ENCODE results near the gene PROK2.
A peak's percentile ranks its signal among the peaks of the same experiment; 100 is the strongest.

Gene PROK2

DNA sequence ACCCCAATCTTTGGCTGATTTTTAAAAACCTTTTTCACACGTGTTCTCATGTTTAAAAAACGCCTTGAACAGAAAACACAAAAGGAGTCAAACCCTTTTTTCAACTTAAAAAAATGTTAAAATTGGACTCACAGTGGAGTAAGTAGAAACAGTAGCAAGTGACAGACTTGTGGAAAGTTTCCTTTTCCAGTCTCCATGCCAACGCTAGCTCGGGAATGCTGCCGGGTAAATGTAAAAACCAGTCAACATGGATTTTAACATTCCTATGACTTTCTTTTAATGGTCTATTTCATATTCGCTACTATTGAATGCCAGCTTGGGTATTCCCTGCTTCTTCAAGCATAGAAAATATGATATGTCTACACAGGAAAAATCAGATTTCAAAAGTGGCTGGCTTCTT is 1.6 kb upstream of the PROK2 start:
- no peak for DNase-seq (ENCODE audit: low read depth in 2 of 2)

DNA sequence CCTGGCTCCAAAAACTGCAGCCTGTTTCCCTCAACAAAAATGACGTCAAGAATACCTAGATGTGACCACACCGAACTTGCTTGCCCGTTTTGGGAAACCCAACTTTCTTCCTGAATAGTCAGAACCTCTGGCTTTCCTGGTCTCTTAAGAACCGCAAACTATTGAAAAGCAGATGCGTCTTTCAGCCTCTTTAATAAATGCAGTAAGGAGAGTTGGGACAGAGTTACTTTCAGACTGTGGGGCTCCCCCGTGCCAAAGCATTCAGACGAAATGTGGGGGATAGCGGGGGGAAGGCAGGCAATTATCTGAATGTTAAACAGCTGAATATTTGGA is 1.2 kb upstream of the PROK2 start:
- no peak for DNase-seq (ENCODE audit: low read depth in 2 of 2)

DNA sequence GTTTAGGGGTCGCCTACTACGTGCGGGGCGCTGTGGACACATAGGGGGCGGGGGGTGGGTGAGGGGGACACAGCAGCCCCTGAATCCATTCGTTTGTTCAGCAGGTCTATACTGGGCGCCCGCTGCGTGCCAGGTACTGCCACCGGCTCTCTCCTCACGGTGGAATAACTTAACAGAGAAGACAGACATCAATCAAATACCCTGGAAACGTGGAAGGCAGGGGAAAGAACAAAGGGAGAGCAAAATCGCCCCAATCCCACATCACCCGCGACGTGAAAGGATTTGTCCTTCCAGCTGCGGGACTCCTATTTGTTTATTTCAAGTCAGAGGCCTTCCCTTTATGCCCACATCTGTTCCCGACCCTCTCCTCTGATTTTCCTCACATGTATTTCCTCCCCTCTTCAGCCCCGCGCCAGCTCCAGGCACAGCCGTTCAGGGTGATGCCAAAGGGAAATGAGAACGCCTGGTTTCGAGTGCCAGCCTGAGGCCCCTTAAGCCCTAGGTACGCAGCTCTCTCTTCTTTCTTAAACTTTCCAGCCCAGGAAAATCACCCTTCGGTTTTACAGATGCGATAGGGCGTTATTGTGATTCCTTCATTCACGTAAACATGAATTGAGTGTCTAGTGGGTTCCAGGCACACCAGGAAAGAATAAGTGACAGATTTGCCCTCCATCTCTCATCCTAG is 726 bp upstream of the PROK2 start:
- no peak for DNase-seq (ENCODE audit: low read depth in 2 of 2)

- DNase-seq (ENCODE audit: low read depth in 2 of 2), result no peak
These were observed 591 bp downstream of the PROK2 start for GRCh38 chr3:71784201-71784913.

DNA sequence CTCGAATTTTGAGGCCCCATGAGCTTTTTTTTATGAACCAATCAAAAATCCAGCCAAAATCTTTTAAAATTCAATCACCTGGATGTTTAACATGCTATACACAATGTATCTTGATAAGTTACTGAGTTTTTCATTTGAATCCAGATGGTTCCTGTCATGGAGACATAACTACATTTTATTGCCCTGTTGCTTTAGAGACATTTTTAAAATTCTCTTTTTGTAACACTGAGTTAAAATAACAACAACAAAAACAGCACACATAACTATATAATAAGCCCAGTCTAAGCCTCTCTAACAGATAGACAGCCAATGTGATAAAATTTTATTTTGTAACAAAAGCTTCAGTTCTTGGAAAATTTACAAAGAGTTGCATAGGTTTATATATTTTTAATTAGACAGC is 1.8 kb downstream of the PROK2 start:
- DNase-seq (ENCODE audit: low read depth in 2 of 2), result no peak

DNA sequence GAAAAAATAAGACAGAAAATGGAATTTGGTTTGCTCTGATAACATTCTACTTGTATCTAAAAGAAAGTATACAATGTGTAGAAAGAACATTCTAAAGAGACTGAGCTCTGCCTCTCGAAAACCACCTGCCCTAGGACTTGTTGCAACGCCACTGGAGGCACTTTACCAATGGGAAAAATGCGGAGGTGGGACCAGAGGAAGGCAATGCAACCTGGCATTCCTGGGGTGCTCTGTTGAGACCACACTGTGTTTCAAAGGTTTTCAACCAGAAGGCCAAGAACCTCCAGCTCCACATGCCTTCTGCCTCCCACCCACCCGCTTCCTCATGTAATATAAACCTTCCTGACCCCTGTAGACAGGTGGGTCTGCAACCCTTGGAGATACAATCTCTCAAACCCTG is 4.5 kb downstream of the PROK2 start:
- DNase-seq (ENCODE audit: low read depth in 2 of 2), result no peak

DNA sequence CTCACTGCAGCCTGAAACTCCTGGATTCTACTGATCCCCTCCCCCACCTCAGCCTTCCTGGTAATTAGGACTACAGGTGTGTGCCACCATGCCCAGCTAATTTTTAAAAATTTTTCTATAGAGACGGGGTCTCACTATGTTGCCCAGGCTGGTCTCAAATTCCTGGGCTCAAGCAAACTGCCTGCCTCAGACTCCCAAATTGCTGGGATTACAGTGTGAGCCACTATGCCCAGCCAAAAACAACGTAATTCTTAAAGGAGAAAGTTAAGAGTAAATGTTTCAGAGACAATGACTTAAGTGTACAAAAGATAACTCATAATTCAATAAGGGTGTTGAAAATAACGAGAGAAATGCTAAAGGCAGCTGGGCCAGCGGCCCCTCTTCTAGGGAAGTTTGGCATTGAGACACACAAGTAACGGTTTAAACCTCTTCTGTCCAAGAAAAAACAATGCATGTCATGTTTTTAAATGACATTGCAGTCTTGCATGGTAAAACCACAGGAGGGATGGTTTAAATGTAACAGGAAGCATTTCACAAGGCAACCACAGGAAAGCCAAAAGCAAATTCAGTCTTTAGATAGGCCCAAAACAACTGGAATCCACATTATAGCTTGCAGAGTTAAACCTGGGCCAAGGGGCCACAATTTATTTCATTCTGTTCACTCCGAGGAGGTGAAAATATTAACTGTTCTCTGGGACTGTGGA is 5.1 kb downstream of the PROK2 start:
- DNase-seq (ENCODE audit: low read depth in 2 of 2), result no peak

GRCh38 chr3:71778353-71778752 is 6.6 kb downstream of the PROK2 start:
- no peak for DNase-seq (ENCODE audit: low read depth in 2 of 2)

DNA sequence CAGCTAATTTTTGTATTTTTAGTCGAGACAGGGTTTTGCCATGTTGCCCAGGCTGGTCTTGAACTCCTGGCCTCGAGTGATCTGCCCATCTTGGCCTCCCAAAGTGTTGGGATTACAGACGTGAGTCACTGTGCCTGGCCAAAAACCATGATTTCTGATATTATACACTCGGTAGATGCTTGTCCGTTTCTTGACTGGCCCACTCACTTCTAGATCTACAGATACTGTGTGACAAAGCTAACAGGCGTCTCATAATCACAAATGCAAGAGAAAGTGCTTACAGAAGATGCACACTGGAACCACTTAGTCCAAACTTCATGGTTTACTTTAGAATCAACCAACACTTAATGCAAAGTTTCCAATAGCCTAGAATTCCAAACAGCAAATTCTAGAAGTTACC is 8.4 kb downstream of the PROK2 start:
- DNase-seq (ENCODE audit: low read depth in 2 of 2), result no peak

- no peak for DNase-seq (ENCODE audit: low read depth in 2 of 2)
These were observed 13.1 kb downstream of the PROK2 start for GRCh38 chr3:71771884-71772283.

DNA sequence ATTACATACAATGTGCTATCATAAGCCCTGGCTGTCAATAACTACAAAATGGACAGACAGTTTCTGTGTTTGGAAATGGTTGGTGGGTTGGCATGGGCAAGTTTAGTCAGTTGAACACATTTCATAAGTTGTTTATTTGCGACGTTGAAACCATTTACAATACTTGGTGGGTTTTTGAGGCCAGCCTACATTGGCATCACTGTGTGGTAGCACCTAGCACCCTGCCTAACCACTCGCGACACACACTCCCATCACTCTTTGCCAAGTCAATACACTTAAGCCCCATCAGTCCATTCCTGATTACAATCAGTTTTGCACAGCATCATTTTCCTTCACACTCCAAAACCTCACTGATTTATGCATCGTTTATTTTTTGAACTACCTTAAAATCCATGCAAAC is 13.8 kb downstream of the PROK2 start:
- DNase-seq (ENCODE audit: low read depth in 2 of 2), result no peak

DNA sequence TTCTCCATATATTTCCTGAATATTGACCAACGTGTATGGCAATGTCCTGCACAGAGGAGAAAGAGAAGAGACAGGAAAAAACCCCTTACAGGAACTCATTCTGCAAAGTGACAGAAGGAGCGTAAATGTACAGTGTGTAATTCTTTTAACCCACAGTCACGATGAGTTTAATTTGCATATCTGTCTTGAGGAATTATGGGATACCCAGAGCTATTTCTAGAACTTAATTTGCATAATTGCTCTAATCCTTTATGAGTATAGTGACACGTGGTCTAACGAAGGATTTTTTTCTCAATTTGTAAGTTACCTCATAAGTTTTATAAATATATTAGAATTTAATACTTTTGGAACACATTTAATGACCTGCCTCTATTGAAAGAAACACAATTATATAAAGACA is 21.5 kb downstream of the PROK2 start:
- no peak for DNase-seq (ENCODE audit: low read depth in 2 of 2)

- DNase-seq (ENCODE audit: low read depth in 2 of 2), result no peak
These were observed 24.8 kb downstream of the PROK2 start for GRCh38 chr3:71760140-71760539.

DNA sequence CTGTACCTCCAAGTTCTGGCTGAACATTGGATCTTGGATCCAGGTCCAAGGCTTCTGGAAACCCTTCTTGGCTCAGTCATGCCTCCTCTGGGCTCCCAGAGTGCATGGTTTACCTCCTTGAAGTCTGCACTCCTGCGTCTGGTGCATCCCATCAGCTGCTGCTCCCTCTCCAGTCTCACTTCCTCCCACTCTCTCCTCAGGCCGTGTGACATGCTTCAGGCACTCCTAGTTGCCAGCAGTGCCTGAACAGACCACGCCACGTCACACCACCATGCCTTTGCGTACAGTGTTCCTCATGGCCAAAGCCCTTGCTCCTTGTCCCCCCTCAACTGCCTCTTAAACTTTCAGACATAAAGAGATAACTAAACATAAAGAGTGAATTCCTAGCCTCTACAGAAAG is 25.5 kb downstream of the PROK2 start:
- no peak for DNase-seq (ENCODE audit: low read depth in 2 of 2)

GRCh38 chr3:71758091-71758490 is 26.9 kb downstream of the PROK2 start:
- DNase-seq (ENCODE audit: low read depth in 2 of 2), result no peak

GRCh38 chr3:71754610-71755253 is 30.2 kb downstream of the PROK2 start:
- DNase-seq (ENCODE audit: low read depth in 2 of 2), result no peak

GRCh38 chr3:71753701-71754609 is 31.0 kb downstream of the PROK2 start, which contains the start of gene GPR27:
Gene GPR27 (plus strand): TSS chr3:71753855. CDS start chr3:71754050, 195 bp downstream.
- peak in 1 of 2 donors; percentile 16 for DNase-seq (ENCODE audit: low read depth in 2 of 2)

- no peak for DNase-seq (ENCODE audit: low read depth in 2 of 2)
These were observed 31.9 kb downstream of the PROK2 start for GRCh38 chr3:71752831-71753700.

- DNase-seq (ENCODE audit: low read depth in 2 of 2), result no peak
These were observed 33.3 kb downstream of the PROK2 start for GRCh38 chr3:71751602-71752001.

DNA sequence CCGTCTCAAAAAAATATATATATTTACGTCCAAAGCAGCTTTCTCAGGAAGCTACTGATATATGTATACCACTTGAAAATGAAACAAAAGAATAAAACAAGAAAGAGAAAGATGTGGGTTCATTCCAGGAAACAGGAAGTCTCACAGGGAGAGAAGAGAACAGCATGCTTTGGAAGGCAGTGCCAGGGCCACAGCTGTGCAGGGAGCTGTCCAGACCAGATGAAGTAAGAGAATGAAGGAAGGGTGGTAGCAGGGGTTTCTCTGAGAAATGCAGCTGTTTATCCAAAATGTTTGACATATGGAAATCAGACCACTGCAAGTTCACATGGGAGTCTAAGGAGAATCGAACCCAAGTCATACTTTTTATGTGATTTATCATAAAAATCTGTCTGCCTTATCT is 40.2 kb downstream of the PROK2 start:
- no peak for DNase-seq (ENCODE audit: low read depth in 2 of 2)

DNA sequence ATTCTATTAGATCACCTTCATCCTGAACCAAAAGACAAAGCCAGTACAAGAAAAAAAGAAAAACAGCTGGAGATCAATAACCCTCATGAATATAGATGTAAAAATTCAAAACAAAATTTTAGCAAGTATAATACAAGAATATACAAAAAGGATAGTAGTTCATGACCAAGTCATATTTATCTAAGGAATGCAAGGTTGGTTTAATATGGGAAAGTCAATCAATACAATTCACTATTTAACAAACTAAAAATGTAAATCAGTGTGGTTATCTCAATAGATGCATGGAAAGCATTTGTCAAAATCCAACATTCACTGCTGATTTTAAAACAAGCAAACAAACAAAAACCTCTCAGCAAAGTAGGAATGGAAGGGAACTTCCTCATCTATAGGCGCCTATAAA is 42.3 kb downstream of the PROK2 start:
- no peak for DNase-seq (ENCODE audit: low read depth in 2 of 2)
